CD14-positive monocyte (primary cell): ENCODE results near the gene DNAI2. TPM values are rescaled to one million over a fixed set of nuclear protein-coding genes. Genes with fewer than 3 reads are reported as not detected.

Experiments
- DNase-seq, 3 donors: peaks; one replicate each; pipeline ENCODE4 v3.0.0-alpha.2; 2011 to 2022
- H2AFZ ChIP-seq: 2 replicates; pipeline ENCODE4 v1.6.0; 2012; ENCODE audit warnings: mild to moderate bottlenecking, low read depth, low read length, inconsistent platforms; ENCODE audit not compliant: insufficient read depth, poor library complexity, severe bottlenecking
- H3K27ac ChIP-seq, 2 donors: 1 replicate in 1 of 2; 2 replicates in 1 of 2; pipeline ENCODE4 v1.5.1; 2012 to 2013; ENCODE audit warnings: low read length in 2 of 2, control low read depth in 1 of 2, inconsistent platforms in 1 of 2, low read depth in 1 of 2, mild to moderate bottlenecking in 1 of 2
- H3K27me3 ChIP-seq, 2 donors: one replicate each; pipeline versions ENCODE4 v1.6.0 to v1.6.1; 2011 to 2013; ENCODE audit warnings: low read length in 2 of 2; ENCODE audit not compliant: control insufficient read depth in 2 of 2, insufficient read depth in 2 of 2
- H3K36me3 ChIP-seq, 2 donors: replicated peaks in 1 of 2; 1 replicate in 1 of 2; 2 replicates in 1 of 2; pipeline versions ENCODE4 v1.5.1 to v1.6.1; 2012 to 2013; ENCODE audit warnings: low read length in 2 of 2, control low read depth in 1 of 2, inconsistent platforms in 1 of 2, mild to moderate bottlenecking in 1 of 2; ENCODE audit not compliant: insufficient read depth in 2 of 2, control insufficient read depth in 1 of 2
- H3K4me1 ChIP-seq, 2 donors: 1 replicate in 1 of 2; 2 replicates in 1 of 2; pipeline versions ENCODE4 v1.5.1 to v1.6.1; 2012 to 2013; ENCODE audit warnings: low read length in 2 of 2, control low read depth in 1 of 2, inconsistent platforms in 1 of 2, mild to moderate bottlenecking in 1 of 2, moderate library complexity in 1 of 2; ENCODE audit not compliant: insufficient read depth in 2 of 2, control insufficient read depth in 1 of 2
- H3K4me2 ChIP-seq: replicated peaks from 2 replicates; pipeline ENCODE3; 2012; ENCODE audit warnings: low read length, moderate library complexity, mild to moderate bottlenecking; ENCODE audit not compliant: poor library complexity, severe bottlenecking; ENCODE audit errors: extremely low read depth
- H3K4me3 ChIP-seq, 3 experiments: fragments of 200-600 bp in 1 of 3; sonication (generic) in 1 of 3; replicated peaks in 1 of 3; 1 replicate in 2 of 3; 2 replicates in 1 of 3; pipeline ENCODE4 v1.5.1; 2011 to 2013; ENCODE audit warnings: low read length in 3 of 3, mild to moderate bottlenecking in 3 of 3, control low read depth in 2 of 3, low read depth in 2 of 3, inconsistent platforms in 1 of 3, moderate library complexity in 1 of 3
- H3K79me2 ChIP-seq: 2 replicates; pipeline ENCODE4 v1.6.0; 2012; ENCODE audit warnings: mild to moderate bottlenecking, control low read depth, inconsistent platforms, low read length, moderate library complexity; ENCODE audit not compliant: insufficient read depth
- H3K9ac ChIP-seq: 2 replicates; pipeline ENCODE4 v1.6.0; 2017; ENCODE audit warnings: low read length, mild to moderate bottlenecking; ENCODE audit not compliant: insufficient read depth, poor library complexity, severe bottlenecking
- H3K9me3 ChIP-seq, 2 donors: replicated peaks in 1 of 2; 1 replicate in 1 of 2; 2 replicates in 1 of 2; pipeline versions ENCODE4 v1.5.1 to v1.6.1; 2012 to 2013; ENCODE audit warnings: low read length in 2 of 2, control low read depth in 1 of 2; ENCODE audit not compliant: control insufficient read depth in 1 of 2, insufficient read depth in 1 of 2
- H4K20me1 ChIP-seq: 2 replicates; pipeline ENCODE4 v1.6.0; 2012; ENCODE audit warnings: mild to moderate bottlenecking, low read length, control low read depth, moderate library complexity; ENCODE audit not compliant: insufficient read depth
- H3K27ac Mint-ChIP-seq, 7 donors: one replicate each; pipeline ENCODE4 v1.8.0; 2020; ENCODE audit warnings: mild to moderate bottlenecking in 7 of 7, mixed read lengths in 7 of 7, moderate library complexity in 6 of 7, inconsistent platforms in 2 of 7
- H3K27me3 Mint-ChIP-seq, 3 donors: one replicate each; pipeline ENCODE4 v1.8.0; 2021 to 2022; ENCODE audit warnings: low read depth in 3 of 3, mild to moderate bottlenecking in 3 of 3, mixed read lengths in 3 of 3, moderate library complexity in 3 of 3, inconsistent platforms in 1 of 3
- H3K36me3 Mint-ChIP-seq, 2 donors: one replicate each; pipeline ENCODE4 v1.8.0; 2020; ENCODE audit warnings: mixed read lengths in 2 of 2, inconsistent platforms in 1 of 2, mild to moderate bottlenecking in 1 of 2
- H3K4me1 Mint-ChIP-seq: one replicate; pipeline ENCODE4 v1.8.0; 2020; ENCODE audit warnings: mild to moderate bottlenecking, mixed read lengths
- H3K4me3 Mint-ChIP-seq, 2 donors: one replicate each; pipeline ENCODE4 v1.8.0; 2020; ENCODE audit warnings: mild to moderate bottlenecking in 2 of 2, mixed read lengths in 2 of 2, moderate library complexity in 1 of 2
- H3K9me3 Mint-ChIP-seq, 7 donors: one replicate each; pipeline ENCODE4 v1.8.0; 2020 to 2022; ENCODE audit warnings: mixed read lengths in 7 of 7, mild to moderate bottlenecking in 6 of 7, moderate library complexity in 6 of 7, inconsistent platforms in 2 of 7
- CTCF ChIP-seq: fragments of 200-600 bp; IDR thresholded peaks from one replicate; pipeline ENCODE4 v1.8.0; 2022; ENCODE audit warnings: antibody characterized with exemption, mild to moderate bottlenecking
- WGBS: methylation state at CpG from one replicate; pipeline ENCODE4 v1.1.5; 2013; ENCODE audit warnings: missing lambda C conversion rate; ENCODE audit not compliant: insufficient coverage; 5-methylcytosine and 5-hydroxymethylcytosine counted together
- intact Hi-C, 2 donors: fragments of 100-400 bp; cut with micrococcal nuclease; formaldehyde crosslinking; loops; one replicate each; pipeline versions ENCODE4 v1.15.0 to v1.15.1; 2023
- polyA plus RNA-seq, 3 donors: library from polyadenylated mRNA; depleted of rRNA in 1 of 3; unstranded in 2 of 3; stranded (reverse) in 1 of 3; fragments of 300-500 nt in 2 of 3; fragments of >200 nt in 1 of 3; fragmentation: Illumina TruSeq in 2 of 3; gene quantifications; 1 replicate in 2 of 3; 2 replicates in 1 of 3; pipeline ENCODE4 v1.2.3, GENCODE V29; 2012 to 2021

DNAI2 gene
- polyA plus RNA-seq, 3 donors = 0.07 TPM; not detected in 2

GRCh38 chr17:74233937-74234336 is 40.1 kb upstream of the DNAI2 start:
- peaks cover 48 to 54% of the 10 kb centered on the region in 2 donors for H3K4me1 ChIP-seq
- intact Hi-C loops = no loop called here

GRCh38 chr17:74234486-74234885 is 39.5 kb upstream of the DNAI2 start:
- intact Hi-C loops = no loop called here
- Histone ChIP-seq H4K20me1 (no peaks in the 10 kb centered on the region), H2AFZ (peak overlapping the region; percentile 96), H3K27me3 (no peaks in the 10 kb centered on the region), H3K4me1 (peaks cover 54 to 60% of the 10 kb centered on the region in 2 donors), H3K79me2 (no peaks in the 10 kb centered on the region), H3K4me3 (peak overlapping the region in 2 of 3 experiments; percentile 21 to 59), H3K4me2 (peak overlapping the region; percentile 73), H3K36me3 (peaks cover 44 to 64% of the 10 kb centered on the region in 2 donors), H3K9me3 (no peaks in the 10 kb centered on the region), H3K27ac (peak overlapping the region; percentile 93 to 96), H3K9ac (peak overlapping the region; percentile 67)
- H3K4me1 Mint-ChIP-seq = peaks cover 35% of the 10 kb centered on the region
- WGBS = no CpG with 5 or more reads among the region's 1 CpG
- H3K4me3 Mint-ChIP-seq = peak overlapping the region in 1 of 2 donors; percentile 72
- H3K9me3 Mint-ChIP-seq = no peaks in the 10 kb centered on the region
- peaks cover 0 to 2% (median 0%) of the 10 kb centered on the region in 3 donors for H3K27me3 Mint-ChIP-seq
- DNase-seq = peak in 2 of 3 donors; percentile 24 to 25
- peak overlapping the region; percentile 91 to 97 (median 93) for H3K27ac Mint-ChIP-seq
- H3K36me3 Mint-ChIP-seq = peaks cover 45 to 68% of the 10 kb centered on the region in 2 donors
- no peak for TF ChIP-seq CTCF

More at GRCh38 chr17:74233937-74234336, 40.1 kb upstream of the DNAI2 start:
- Histone ChIP-seq H3K27me3 (no peaks in the 10 kb centered on the region), H3K9ac (no peak overlapping the region), H3K4me2 (peak overlapping the region; percentile 73), H4K20me1 (peaks cover 2% of the 10 kb centered on the region), H3K36me3 (peaks cover 44 to 69% of the 10 kb centered on the region in 2 donors), H3K9me3 (no peaks in the 10 kb centered on the region), H3K4me3 (peak overlapping the region in 1 of 3 experiments; percentile 59), H2AFZ (no peak overlapping the region), H3K27ac (peak overlapping the region; percentile 66 to 96), H3K79me2 (no peaks in the 10 kb centered on the region)
- Mint-ChIP-seq H3K9me3 (no peaks in the 10 kb centered on the region), H3K36me3 (peaks cover 49 to 70% of the 10 kb centered on the region in 2 donors), H3K4me1 (peaks cover 30% of the 10 kb centered on the region), H3K27me3 (peaks cover 0 to 2% (median 0%) of the 10 kb centered on the region in 3 donors), H3K4me3 (peak overlapping the region in 1 of 2 donors; percentile 46), H3K27ac (peak overlapping the region; percentile 78 to 97 (median 92))
- TF ChIP-seq CTCF = no peak
- no peak for DNase-seq
- WGBS = 97% methylated on average over 6 of the region's 8 CpGs
